A549 (cell line): ENCODE results near the gene ZNF697.

Source experiments
- CTCF ChIP-seq: fragments of >200 bp; sonication (Bioruptor Twin); formaldehyde crosslinking; IDR thresholded peaks from 3 replicates; pipeline ENCODE4 v1.5.1; 2016
- PHF8 ChIP-seq: fragments of 200-600 bp; sonication (generic); IDR thresholded peaks from 2 replicates; pipeline ENCODE4 v1.6.1; 2016; ENCODE audit warnings: low read depth, mild to moderate bottlenecking, antibody characterized with exemption, moderate library complexity, borderline replicate concordance
- POLR2A ChIP-seq: IDR thresholded peaks from 2 replicates; pipeline ENCODE4 v1.6.1; 2012; ENCODE audit warnings: mild to moderate bottlenecking, low read length
- TF ChIP-seq, protein P1 (sequence below): IDR thresholded peaks from 2 replicates; pipeline ENCODE4 v1.6.1; 2012
- TF ChIP-seq, protein P2 (sequence below): IDR thresholded peaks from 2 replicates; pipeline ENCODE4 v1.6.1; 2012

DNA sequence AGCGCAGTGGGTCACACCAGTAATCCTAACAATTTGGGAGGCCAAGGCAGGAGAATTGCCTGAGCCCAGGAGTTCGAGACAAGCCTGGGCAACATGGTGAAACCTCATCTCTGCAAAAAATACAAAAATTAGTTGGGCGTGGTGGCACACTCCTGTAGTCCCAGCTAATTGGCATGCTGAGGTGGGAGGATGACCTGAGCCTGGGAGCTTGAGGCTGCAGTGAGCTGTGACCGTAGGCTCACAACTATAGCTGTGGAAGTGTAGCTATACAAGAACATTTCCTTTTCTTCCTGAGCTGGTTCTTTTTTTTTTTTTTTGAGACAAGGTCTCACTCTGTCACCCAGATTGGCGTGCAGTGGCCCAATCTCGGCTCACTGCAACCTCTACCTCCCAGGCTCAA lies 19.1 kb upstream of the ZNF697 start:
- TF ChIP-seq CTCF (no peak), POLR2A (no peak), PHF8 (no peak)
- TF ChIP-seq, protein P1, sequence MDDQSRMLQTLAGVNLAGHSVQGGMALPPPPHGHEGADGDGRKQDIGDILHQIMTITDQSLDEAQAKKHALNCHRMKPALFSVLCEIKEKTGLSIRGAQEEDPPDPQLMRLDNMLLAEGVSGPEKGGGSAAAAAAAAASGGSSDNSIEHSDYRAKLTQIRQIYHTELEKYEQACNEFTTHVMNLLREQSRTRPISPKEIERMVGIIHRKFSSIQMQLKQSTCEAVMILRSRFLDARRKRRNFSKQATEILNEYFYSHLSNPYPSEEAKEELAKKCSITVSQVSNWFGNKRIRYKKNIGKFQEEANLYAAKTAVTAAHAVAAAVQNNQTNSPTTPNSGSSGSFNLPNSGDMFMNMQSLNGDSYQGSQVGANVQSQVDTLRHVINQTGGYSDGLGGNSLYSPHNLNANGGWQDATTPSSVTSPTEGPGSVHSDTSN, result no peak
- TF ChIP-seq, protein P2, sequence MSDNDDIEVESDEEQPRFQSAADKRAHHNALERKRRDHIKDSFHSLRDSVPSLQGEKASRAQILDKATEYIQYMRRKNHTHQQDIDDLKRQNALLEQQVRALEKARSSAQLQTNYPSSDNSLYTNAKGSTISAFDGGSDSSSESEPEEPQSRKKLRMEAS, result no peak
